PFSK-1 (cell line): ENCODE measurements around the gene LRBA.

Experiments used
- FOXP2 ChIP-seq: optimal IDR thresholded peaks from 2 replicates; pipeline ENCODE3; 2011; ENCODE audit warnings: borderline replicate concordance, control low read depth, inconsistent platforms; ENCODE audit not compliant: insufficient read depth; ENCODE audit errors: extremely low read length, extremely low read depth
- POLR2AphosphoS5 ChIP-seq: IDR thresholded peaks from 2 replicates; pipeline ENCODE4 v1.6.1; 2012; ENCODE audit warnings: low read depth, mild to moderate bottlenecking, control low read depth, low read length, moderate library complexity
- SIN3A ChIP-seq: IDR thresholded peaks from 2 replicates; pipeline ENCODE4 v1.6.1; 2012; ENCODE audit warnings: mild to moderate bottlenecking, low read length, moderate library complexity, borderline replicate concordance; ENCODE audit not compliant: insufficient read depth
- TAF1 ChIP-seq: IDR thresholded peaks from 2 replicates; pipeline ENCODE4 v1.6.1; 2012; ENCODE audit warnings: low read length, control low read depth, borderline replicate concordance; ENCODE audit not compliant: insufficient read depth
- TF ChIP-seq, protein P1 (sequence below), 2 experiments: IDR thresholded peaks; 2 replicates each; pipeline versions ENCODE4 v1.6.1 to v1.8.0; 2011 to 2012; ENCODE audit warnings: low read depth in 2 of 2, low read length in 2 of 2, control low read depth in 1 of 2, inconsistent platforms in 1 of 2, mild to moderate bottlenecking in 1 of 2, moderate library complexity in 1 of 2; ENCODE audit not compliant: insufficient read depth in 1 of 2

LRBA gene

DNA sequence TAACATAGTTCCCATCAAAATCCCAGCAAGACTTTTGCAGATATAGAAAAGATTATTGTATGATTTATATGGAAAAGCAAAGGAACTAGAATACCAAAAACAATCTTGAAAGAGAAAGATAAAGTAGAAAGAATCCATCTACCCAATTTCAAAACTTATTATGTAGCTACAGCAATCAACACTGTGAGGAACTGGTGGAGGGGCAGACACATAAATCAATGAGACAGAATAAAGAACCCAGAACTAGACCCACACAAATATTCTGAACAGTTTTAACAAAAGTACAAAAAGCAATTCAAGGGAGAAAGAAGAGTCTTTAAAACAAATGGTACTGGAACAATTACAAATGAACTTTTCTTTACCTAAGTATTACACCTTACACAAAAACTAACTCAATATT, 67.0 kb downstream of the LRBA start:
- TF ChIP-seq POLR2AphosphoS5, result no peak
- TF ChIP-seq FOXP2, result no peak
- TF ChIP-seq TAF1, result no peak

DNA sequence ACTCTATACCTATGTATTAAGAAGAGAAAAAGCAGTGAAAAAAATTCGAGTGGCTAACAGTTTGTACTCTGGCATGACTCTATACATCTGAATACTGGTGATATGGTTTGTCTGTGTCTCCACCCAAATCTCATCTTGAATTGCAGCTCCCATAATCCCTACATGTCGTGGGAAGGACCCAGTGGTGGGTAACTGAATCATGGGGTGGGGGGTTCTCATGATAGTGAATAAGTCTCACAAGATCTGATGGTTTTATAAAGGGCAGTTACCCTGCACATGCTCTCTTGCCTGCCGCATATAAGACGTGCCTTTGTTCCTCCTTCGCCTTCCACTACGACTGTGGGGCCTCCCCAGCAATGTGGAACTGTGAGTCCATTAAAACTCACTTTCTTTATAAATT, 70.4 kb downstream of the LRBA start:
- TF ChIP-seq FOXP2, result no peak
- TF ChIP-seq POLR2AphosphoS5, result no peak
- no peak for TF ChIP-seq SIN3A
- TF ChIP-seq, protein P1, sequence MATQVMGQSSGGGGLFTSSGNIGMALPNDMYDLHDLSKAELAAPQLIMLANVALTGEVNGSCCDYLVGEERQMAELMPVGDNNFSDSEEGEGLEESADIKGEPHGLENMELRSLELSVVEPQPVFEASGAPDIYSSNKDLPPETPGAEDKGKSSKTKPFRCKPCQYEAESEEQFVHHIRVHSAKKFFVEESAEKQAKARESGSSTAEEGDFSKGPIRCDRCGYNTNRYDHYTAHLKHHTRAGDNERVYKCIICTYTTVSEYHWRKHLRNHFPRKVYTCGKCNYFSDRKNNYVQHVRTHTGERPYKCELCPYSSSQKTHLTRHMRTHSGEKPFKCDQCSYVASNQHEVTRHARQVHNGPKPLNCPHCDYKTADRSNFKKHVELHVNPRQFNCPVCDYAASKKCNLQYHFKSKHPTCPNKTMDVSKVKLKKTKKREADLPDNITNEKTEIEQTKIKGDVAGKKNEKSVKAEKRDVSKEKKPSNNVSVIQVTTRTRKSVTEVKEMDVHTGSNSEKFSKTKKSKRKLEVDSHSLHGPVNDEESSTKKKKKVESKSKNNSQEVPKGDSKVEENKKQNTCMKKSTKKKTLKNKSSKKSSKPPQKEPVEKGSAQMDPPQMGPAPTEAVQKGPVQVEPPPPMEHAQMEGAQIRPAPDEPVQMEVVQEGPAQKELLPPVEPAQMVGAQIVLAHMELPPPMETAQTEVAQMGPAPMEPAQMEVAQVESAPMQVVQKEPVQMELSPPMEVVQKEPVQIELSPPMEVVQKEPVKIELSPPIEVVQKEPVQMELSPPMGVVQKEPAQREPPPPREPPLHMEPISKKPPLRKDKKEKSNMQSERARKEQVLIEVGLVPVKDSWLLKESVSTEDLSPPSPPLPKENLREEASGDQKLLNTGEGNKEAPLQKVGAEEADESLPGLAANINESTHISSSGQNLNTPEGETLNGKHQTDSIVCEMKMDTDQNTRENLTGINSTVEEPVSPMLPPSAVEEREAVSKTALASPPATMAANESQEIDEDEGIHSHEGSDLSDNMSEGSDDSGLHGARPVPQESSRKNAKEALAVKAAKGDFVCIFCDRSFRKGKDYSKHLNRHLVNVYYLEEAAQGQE (IDR thresholded peaks at IDR 0.05; ENCODE audit: insufficient read depth in 1 of 2, low read depth in 2 of 2, low read length in 2 of 2), result no peak
- no peak for TF ChIP-seq TAF1

DNA sequence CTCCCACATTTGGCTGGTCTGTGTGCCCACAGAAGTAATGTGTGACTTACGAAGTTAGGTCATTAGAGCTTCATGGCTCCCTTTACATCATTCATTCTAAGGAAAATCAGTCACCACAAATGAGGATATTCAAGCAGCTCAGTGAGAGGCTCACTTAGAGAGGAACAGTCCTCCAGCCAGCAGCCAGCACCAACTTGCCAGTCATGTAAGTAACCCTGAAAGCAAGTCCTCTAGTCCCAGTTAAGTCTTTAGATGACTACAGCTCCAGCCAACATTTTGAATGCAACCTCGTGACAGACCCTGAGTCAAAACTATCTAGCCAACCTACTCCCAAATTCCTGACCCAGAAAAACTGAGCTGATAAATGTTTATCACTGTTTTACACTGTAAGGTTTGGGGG, 71.3 kb downstream of the LRBA start:
- TF ChIP-seq, protein P1 (IDR thresholded peaks at IDR 0.05; ENCODE audit: insufficient read depth in 1 of 2, low read depth in 2 of 2, low read length in 2 of 2), result no peak
- TF ChIP-seq POLR2AphosphoS5 (no peak), TAF1 (no peak), SIN3A (no peak), FOXP2 (no peak)

DNA sequence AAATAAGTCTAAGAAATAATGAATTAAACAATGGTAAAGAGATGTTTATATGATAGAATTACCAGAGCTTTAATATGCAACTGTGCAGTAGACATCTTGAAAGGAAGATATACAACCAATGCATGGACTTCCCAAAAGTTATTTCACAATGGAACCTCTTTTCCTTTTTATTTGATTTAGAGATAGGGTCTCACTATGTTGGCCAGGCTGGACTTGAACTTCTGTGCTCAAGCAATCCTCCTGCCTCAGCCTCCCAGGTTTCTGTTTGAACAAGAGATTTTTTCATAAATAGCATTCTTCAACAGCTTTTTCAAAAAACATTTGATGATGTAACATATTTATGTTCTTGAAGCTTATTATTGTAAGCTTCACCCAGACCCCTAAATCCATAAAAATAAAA, 72.0 kb downstream of the LRBA start:
- TF ChIP-seq, protein P1 (IDR thresholded peaks at IDR 0.05; ENCODE audit: insufficient read depth in 1 of 2, low read depth in 2 of 2, low read length in 2 of 2), result no peak
- TF ChIP-seq TAF1 (no peak), SIN3A (no peak), FOXP2 (no peak), POLR2AphosphoS5 (no peak)

DNA sequence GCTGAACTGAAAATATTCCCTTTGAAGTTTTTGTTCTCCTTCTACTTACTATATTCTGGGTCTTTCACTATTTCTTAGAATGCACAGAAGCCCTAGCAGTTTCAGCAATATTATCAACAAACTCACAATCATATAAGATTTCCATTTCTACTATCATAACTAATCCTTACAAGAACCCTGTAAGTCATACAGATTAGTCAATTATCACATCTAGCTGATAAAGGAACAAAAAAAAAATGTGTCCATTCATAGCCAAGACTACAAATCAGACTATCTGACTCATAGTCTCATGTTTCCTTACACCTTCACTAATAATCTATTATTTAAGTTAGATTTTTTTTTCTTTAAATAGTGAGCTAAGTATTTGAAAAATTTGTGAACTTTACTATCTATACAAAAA, 72.5 kb downstream of the LRBA start:
- TF ChIP-seq TAF1, result no peak
- no peak for TF ChIP-seq SIN3A
- TF ChIP-seq FOXP2, result no peak
- TF ChIP-seq, protein P1 (IDR thresholded peaks at IDR 0.05; ENCODE audit: insufficient read depth in 1 of 2, low read depth in 2 of 2, low read length in 2 of 2), result no peak
- TF ChIP-seq POLR2AphosphoS5, result no peak
